Hepatic stellate cell (primary cell): ENCODE results near the gene GGA1.
"Not testable (repeated sequence)": the region's sequence is repeated elsewhere in the genome, so short reads cannot be mapped to it uniquely, and the experiment has no call there.

Experiments
- DNase-seq: peaks from one replicate; pipeline ENCODE4 v3.0.0; 2011; ENCODE audit warnings: low spot score

GGA1 gene

DNA sequence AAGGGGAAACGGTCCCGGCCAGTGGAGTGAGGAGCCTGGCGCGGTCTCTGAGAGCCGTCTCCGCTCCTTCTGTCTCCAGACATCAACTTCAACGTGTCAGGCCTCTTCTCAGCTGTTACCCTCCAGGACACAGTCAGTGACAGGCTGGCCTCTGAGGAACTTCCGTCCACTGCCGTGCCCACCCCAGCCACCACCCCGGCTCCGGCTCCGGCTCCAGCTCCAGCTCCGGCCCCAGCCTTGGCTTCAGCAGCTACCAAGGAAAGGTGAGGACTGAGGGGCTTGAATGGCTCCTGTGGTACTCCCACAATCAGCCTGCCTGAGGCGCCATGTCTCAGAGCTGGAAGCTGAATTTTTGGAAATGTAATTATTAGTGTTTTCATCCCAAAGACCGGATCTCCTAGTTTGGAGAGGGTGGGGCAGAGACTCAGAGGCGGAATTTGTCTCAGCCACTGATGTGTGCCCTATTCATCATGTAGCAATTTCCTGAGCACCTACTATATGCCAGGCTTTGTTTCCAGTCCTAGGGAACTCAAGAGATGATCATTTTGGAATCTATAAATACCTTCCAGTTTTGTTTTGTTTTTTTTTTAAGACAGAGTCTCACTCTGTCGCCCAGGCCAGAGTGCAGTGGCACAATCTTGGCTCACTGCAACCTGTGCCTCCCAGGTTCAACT lies 42.0 kb downstream of the GGA1 start:
- DNase-seq, result no peak

DNA sequence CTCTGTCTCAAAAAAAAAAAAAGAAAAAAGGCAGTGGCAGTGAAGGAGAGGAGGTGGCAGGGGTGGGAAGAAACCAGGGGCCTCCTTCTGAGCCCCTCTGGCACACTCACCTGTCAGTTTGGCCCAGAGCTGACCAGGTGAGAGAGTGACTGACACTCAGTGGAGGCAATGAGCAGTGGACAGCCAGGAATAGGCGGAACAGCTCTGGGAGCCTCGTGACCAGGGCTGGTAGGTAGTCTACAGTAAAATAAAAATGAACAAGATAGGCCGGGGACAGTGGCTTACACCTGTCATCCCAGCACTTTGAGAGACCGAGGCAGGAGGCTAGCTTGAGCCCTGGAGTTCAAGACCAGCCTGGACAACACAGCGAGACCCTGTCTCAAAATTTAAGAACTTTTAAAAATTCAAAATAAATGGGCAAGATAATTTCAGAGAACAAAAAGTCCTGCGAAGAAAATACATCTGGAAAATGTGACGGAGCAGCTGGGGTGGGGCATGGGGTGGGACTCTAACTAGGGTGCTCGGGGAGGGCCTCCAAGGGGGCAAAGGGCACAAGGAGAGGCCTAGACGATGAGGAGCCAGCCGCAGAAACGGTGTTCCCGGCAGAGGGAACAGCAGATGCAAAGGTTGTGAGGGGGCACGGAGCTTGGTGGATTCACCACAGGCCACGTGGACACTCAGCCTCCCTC lies 46.1 kb downstream of the GGA1 start:
- no peak for DNase-seq

DNA sequence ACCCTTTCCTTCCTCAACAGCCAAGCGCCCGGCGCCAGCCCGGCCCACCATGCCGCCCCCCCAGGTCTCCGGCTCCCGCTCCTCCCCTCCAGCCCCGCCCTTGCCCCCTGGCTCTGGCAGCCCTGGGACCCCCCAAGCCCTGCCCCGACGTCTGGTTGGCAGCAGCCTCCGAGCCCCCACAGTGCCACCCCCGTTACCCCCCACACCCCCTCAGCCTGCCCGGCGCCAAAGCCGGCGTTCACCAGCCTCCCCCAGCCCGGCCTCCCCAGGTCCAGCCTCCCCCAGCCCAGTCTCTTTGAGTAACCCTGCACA lies 46.6 kb downstream of the GGA1 start:
- no peak for DNase-seq

DNA sequence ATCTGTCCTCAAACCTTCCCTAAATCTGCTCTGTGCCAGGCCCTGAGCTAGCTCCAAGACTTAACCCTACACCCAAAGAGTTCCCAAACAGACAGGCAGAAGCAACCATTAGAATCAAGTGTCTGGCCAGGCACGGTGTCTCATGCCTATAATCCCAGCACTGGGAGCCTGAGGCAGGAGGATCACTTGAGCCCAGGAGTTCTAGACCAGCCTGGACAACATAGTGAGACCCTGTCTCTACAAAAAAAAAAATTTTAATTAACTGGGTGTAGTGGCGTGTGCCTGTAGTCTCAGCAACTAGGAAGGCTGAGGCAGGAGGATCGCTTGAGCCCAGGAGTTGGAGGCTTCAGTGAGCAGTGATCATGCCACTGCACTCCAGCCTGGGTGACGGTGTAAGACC lies 47.9 kb downstream of the GGA1 start:
- DNase-seq, result not testable (repeated sequence)

DNA sequence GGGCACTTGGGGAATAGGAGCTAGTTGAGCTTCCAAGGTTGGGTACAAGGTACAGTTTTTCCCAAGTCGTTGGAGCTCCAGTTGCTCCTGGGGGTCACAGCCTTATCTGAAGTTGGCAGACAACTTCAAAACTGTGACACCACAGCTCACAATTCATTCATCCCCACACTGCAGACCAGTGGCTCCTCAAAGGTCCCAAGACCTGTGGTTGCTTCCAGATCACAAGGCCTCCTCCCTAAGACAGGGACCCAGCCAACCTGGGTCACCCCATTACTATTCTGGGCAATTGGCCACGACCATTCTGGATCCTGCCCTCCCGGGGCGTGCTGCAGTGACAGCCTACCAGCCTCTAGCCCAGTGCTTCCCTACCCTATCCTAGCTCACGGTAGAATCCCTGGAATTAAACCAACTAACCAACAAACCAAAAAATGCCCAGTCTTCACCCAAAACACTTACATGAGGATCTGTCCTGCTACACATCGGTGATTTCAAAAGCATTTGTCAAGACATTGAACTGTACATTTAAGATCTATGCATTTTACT lies 49.0 kb downstream of the GGA1 start:
- DNase-seq, result peak; percentile 59

DNA sequence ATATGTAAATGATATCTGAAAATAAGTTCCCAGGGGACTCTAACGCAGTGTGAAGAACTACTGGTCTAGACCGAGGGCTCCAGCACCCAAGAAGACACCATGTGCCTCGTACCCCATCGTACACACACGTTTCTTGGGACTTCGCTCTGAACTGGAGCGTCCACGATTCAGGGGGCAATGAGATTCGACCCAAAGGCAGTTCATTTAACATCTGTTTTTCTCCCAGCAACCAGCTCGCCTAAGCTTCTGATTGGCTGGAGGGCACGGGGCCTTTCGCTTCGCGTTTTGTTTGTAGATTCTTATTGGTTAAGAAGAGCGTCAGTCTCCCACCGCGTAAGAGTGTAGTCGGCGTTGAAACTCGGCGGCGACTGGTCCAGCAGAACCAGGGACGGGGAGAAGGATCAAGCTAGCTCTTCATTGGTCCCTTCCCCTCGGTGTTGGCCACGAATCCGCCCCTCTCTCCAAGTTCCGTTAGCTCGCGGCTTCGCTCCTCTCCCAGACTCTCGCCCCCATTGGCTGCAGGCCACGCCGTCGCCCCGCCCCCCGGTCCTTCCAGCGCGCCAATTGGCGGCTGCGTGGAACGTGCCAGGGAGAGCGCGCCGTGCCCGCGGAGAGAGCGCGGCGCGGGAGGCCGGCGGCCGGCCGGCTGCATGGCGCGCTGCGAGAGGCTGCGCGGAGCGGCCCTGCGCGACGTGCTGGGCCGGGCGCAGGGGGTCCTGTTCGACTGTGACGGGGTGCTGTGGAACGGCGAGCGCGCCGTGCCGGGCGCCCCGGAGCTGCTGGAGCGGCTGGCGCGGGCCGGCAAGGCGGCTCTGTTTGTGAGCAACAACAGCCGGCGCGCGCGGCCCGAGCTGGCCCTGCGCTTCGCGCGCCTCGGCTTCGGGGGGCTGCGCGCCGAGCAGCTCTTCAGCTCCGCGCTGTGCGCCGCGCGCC lies 49.8 kb downstream of the GGA1 start, which contains the start of gene PDXP:
PDXP (plus strand) TSS at position 591 of the 933 bp plus-strand sequence; CDS start at position 651, 60 bp downstream.
- peak; percentile 100 for DNase-seq

DNA sequence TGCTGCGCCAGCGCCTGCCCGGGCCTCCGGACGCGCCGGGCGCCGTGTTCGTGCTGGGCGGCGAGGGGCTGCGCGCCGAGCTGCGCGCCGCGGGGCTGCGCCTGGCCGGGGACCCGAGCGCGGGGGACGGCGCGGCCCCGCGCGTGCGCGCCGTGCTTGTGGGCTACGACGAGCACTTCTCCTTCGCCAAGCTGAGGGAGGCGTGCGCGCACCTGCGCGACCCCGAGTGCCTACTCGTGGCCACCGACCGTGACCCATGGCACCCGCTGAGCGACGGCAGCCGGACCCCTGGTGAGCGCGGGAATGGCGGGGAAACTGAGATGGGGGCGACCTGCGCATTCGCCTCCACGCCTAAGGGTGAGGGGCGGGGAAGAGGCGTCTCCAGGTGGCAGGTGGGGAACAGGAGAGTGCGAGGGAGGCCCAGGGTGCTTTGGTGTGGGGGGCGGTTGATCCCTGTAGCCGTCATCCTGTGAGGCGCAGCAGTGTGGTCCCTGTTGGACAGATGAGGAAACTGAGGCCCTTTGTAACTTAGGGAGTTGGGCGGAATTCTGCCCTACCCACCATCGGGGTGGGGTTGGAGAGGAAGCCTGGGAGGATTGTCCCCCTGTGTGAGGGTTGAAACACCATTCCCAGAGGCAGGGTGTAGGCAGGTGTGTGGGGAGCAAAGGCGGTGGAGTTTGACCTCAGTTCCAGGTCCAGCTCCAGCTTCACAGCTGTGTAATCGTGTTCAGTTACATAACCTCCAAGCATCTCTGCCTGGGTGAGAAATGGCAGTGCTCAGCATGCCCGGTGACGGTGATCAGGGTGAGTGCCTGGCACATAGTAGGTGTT lies 50.6 kb downstream of the GGA1 start:
- DNase-seq, result no peak

DNA sequence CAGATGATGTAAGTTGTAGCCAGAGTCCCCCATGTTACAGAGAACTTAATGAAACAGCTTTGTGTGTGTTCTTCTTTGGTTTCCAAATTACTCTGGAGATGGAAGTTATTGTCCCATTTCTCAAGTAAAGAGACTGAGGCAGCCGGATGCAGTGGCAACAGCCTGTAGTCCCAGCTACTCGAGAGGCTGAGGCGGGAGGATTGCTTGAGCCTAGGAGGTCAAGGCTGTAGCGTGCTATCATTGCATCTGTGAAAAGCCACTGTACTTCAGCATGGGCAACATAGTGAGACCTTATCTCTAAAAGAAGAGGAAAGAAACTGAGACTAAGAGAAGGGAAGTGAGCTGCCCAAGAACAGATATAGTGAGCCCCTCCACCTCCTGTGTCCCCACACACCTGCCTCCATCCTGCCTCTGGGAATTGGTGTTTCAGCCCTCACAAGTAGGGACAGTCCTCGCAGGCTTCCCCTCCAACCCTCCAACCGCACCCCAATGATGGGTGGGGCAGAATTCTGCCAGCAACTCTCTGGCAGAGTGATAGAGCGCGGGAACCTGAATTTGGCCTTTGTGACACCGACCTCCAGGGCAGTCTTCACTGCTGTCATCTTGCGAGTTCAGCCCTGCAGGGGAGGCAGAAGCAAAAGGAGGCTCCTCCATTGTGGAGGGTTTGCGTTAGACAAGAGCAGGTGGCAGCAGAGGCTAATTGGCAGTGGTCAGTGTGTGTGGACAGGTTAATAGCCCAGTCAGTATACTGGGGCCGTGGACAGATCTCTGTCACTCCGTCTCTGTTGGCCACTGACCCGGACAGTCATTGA lies 51.5 kb downstream of the GGA1 start:
- no peak for DNase-seq

DNA sequence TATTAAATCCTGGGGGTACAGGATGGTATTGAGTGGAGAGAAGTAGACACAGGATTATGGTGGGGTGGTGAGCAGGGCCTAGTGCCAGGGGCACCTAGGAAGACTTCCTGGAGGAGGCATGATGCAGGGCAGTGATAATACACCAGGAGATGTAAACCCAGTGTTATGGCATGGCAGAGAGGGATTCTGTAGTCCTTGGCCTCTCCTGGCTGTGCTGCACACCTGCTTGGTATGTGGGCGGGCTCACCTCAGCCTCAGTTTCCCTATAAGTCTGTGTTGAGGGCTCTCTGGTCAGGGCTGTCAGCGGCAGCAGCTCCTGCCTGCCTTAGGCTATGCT lies 52.0 kb downstream of the GGA1 start:
- DNase-seq, result no peak

DNA sequence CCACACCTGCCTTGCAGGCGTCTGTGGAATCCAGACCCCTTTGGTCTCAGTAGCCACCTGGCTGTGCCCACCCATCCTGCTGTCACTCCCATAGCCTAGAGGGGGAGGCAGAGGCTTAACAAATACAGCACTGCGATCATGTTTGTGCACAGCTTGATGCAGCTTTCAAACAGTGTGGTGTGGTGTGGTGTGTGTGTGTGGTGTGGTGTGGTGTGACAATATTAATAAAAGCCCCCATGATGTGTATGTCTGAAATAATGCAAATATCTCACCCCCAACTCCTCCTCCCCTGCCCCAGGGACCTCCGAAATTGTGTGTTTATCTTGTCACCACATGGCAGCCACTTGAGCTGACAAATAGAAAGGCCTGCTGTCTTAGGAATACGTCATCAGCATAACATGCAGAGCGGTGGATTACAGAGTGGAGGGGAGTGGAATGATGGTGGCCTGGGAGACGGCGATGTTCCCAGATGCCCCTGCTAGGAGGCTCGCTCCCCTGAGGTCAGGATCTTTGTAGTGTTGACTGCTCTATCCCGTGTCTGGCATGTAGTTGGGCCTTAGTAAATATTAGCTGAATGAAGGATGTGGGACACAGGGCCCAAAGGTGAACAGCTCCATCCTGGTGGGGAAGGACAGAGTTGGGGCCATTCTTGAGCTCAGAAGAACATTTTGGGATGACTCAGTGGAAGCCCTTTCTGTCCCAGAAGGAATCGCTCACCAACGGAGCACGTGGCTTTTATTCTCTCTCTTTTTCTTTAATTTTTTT lies 52.7 kb downstream of the GGA1 start:
- peak; percentile 84 for DNase-seq

DNA sequence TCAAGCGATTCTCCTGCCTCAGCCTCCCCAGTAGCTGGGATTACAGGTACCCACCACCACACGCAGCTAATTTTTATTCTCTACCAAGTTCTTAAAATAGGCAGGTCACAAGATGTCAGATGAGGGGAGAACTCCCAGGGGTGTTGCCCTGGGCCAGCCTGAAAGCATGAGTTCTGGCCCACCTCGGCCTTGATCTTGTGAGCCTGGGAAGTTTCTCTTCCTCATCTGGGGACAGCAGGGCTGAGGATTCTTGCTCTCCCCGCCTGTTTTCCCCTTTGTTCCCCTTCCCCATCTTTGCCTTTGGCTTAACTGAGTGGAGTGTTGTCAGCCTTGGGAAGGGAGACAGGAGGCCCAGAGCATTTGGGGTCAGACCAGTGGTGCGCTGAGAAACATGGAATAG lies 53.4 kb downstream of the GGA1 start:
- no peak for DNase-seq

DNA sequence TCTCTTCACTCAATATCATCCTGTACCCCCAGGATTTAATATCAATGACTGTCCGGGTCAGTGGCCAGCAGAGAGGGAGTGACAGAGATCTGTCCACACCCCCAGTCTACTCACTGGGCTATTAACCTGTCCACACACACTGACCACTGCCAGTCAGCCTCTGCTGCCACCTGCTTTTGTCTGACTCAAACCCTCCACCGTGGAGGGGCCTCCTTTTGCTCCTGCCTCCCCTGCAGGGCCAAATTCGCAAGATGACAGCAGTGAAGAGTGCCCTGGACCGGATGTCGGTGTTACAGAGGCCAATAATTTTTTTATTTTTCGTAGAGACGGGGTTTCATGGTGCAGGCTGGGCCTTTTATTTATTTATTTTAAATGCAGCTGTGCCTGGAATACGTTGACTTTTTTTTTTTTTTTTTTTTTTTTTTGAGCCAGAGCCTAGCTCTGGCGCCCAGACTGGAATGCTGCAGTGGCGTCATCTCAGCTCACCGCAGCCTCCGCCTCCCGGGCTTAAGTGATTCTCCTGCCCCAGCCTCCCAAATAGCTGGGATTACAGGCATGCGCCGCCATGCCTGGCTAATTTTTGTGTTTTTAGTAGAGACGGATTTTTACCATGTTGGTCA lies 55.0 kb downstream of the GGA1 start:
- no peak for DNase-seq

DNA sequence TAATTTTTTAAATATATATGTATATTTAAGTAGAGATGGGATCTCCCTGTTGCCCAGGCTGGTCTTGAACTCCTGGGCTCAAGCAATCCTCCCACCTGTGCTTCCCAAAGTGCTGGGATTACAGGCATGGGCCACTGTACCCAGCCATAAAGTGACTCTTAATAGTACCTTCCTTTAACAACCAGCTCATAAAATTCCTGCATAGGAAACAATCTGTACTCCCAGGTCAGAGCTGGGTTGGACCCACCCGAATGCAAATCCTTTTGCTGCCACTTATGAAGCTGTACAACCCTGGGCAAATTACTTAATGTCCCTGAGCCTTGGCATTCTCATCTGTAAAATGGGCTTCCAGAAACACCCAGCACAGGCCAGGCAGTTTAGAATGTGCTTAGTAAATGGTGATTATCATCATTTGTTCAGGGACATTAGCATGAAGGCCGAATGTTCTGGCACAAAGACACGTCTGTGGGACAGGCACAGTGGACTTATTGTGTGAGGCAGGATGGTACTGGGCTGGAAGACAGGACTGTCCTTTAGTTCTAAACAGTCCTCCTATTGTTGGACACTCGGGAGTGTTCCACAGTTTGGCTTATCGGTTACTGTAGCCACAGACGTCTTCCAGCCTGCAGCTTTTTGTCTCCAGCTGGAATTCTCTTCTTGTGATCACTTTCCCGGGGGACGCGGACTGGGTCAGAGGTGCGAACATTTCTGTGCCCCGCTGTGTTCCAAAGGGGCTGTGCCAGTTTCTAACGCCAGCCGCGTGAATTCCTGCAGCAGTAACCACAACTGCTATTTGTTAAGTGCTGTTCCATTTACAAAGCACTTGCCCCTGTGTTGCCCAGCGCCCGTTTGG lies 55.8 kb downstream of the GGA1 start:
- DNase-seq, result no peak

DNA sequence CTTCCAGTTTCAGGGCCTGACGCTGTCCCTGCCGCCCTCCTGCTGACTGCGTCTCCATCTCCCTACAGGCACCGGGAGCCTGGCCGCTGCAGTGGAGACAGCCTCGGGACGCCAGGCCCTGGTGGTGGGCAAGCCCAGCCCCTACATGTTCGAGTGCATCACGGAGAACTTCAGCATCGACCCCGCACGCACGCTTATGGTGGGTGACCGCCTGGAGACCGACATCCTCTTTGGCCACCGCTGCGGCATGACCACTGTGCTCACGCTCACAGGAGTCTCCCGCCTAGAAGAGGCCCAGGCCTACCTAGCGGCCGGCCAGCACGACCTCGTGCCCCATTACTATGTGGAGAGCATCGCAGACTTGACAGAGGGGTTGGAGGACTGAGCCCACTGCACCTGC lies 56.9 kb downstream of the GGA1 start:
- DNase-seq, result no peak

DNA sequence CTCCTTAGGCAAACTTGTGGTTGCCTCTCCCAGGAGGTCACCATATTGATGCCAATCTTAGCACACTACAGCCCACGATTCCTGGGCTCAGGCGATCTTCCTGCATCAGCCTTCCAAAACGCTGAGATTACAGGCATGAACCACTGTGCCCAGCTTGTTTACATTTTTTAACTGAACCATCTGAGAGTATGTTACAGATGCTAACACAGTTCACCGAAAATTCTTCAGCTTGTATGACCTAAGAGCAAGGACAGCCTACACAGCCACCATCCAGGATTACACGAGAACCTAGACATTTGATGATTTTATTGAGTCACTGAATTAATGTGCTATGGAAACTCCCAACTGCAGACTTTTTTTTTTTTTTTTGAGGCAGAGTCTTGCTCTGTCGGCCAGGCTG lies 61.0 kb downstream of the GGA1 start:
- DNase-seq, result peak; percentile 42

DNA sequence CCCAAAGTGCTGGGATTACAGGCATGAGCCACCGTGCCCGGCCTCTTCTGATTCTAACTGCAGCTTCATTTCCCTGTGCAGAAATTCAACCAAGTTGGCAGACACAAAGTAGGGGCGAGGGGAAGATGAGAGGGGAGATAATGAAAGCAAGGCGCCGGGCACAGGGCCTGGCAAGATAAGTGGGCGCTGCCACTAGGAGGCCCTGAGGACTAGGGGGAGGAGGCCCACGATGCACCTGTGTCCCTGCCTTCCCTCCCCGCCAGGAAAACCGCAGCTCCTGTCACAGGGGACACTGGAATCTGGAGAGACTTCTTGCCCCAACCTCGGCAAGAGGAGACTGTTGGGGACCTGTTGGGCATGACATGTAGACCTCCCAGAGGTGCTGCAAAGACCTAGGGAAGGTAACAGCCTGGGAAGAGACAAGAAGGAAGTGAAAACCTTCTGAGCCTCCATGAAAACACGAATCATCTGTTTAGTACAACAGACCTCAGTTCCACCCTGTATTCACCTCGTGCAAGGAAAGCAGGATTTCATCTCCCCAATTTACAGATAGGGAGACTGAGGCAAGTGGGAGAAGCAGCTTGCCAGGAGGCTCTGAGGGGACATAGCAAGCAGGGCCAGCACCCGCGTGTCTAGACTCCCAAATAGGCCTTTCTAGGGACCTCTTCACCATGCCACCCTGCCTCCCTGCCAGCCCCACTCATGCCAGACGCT lies 63.7 kb downstream of the GGA1 start:
- no peak for DNase-seq

DNA sequence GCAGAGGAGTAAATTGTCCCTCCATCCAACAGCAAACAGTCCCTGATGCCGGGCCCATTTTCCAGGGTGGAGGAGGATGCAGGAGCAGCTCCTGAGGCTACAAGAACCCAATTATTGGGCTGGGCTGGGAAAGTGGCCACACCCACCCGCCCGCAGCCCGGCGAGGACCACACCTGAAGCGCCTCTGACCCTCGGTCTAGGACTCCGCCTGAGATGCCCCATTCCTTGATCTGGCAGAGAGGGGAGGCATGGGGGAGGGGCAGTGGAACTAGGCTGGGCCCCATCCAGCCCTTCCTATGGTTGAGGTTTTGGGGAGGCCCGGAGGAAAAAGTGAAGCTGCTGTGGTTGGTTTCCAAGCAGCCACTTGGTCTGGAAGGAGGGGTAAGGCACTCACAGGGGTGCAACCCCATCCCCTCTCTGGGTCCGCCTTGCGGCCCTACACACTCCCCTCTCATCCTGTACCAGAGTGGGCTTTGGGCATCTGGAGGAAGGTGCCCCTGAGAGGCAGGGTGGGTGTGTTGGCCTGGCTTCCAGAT lies 64.4 kb downstream of the GGA1 start:
- no peak for DNase-seq

DNA sequence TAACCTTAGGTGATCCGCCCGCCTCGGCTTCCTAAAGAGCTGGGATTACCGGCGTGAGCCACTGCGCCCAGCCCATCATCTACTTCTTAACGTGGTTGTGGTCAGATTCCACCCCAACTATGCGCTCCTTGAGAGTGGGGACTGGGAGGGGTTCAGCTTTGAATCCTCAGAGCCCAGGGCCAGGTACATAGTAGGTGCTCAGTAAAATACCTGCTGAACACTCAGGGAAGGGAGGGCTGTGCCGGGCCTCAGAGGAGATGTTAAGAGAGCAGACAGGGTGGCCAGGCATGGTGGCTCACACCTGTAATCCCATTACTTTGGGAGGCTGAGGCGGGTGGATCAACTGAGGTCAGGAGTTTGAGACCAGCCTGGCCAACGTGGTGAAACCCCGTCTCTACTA lies 65.6 kb downstream of the GGA1 start:
- no peak for DNase-seq
